ENCODE measurements around the gene BPIFB1.

BPIFB1 gene

GRCh38 chr20:33276303-33277113, 6.5 kb upstream of the BPIFB1 start:
- TF ChIP-seq CTCF (IDR thresholded peaks at IDR 0.05; ENCODE audit: control insufficient read depth, insufficient read depth, low read depth, low read length, missing control alignments): no peak
- no peak overlapping the region for H3K4me3 ChIP-seq (ENCODE audit: control insufficient read depth, low read depth, low read length)
- no peak for DNase-seq (ENCODE audit: low read depth)

GRCh38 chr20:33277471-33278441, 5.3 kb upstream of the BPIFB1 start:
- no peak overlapping the region for H3K4me3 ChIP-seq (ENCODE audit: control insufficient read depth, low read depth, low read length)
- TF ChIP-seq CTCF (IDR thresholded peaks at IDR 0.05; ENCODE audit: control insufficient read depth, insufficient read depth, low read depth, low read length, missing control alignments): no peak
- no peak for DNase-seq (ENCODE audit: low read depth)

- no peak for TF ChIP-seq CTCF (IDR thresholded peaks at IDR 0.05; ENCODE audit: control insufficient read depth, insufficient read depth, low read depth, low read length, missing control alignments)
- H3K4me3 ChIP-seq (ENCODE audit: control insufficient read depth, low read depth, low read length): no peak overlapping the region
- no peak for DNase-seq (ENCODE audit: low read depth)
Observed at GRCh38 chr20:33278700-33279099, 4.3 kb upstream of the BPIFB1 start.

GRCh38 chr20:33279261-33279910, 3.6 kb upstream of the BPIFB1 start:
- no peak for TF ChIP-seq CTCF (IDR thresholded peaks at IDR 0.05; ENCODE audit: control insufficient read depth, insufficient read depth, low read depth, low read length, missing control alignments)
- DNase-seq (ENCODE audit: low read depth): no peak
- H3K4me3 ChIP-seq (ENCODE audit: control insufficient read depth, low read depth, low read length): no peak overlapping the region

- TF ChIP-seq CTCF (IDR thresholded peaks at IDR 0.05; ENCODE audit: control insufficient read depth, insufficient read depth, low read depth, low read length, missing control alignments): no peak
- DNase-seq (ENCODE audit: low read depth): no peak
- H3K4me3 ChIP-seq (ENCODE audit: control insufficient read depth, low read depth, low read length): no peak overlapping the region
Observed at GRCh38 chr20:33280000-33280680, 2.9 kb upstream of the BPIFB1 start.

GRCh38 chr20:33280775-33281174, 2.2 kb upstream of the BPIFB1 start:
- no peak for TF ChIP-seq CTCF (IDR thresholded peaks at IDR 0.05; ENCODE audit: control insufficient read depth, insufficient read depth, low read depth, low read length, missing control alignments)
- DNase-seq (ENCODE audit: low read depth): no peak
- no peak overlapping the region for H3K4me3 ChIP-seq (ENCODE audit: control insufficient read depth, low read depth, low read length)
